Kidney (tissue), 14 donors: ENCODE measurements around the gene WDR70. TPM values are rescaled to one million over a fixed set of nuclear protein-coding genes. Genes with fewer than 3 reads are reported as not detected.

Experiments used
- DNase-seq, 5 donors: peaks; one replicate each; pipeline ENCODE4 v3.0.0-alpha.2; 2013 to 2020
- FAIRE-seq: peaks from 2 replicates; lab custom pipeline; 2012; peaks lifted over from hg19 to GRCh38; lab: Jason Lieb, UNC
- H3K27ac ChIP-seq, 2 donors: one replicate each; pipeline ENCODE4 v1.7.0; 2013; ENCODE audit warnings: low read depth in 2 of 2, low read length in 2 of 2, inconsistent platforms in 1 of 2
- H3K27me3 ChIP-seq: one replicate; pipeline ENCODE4 v1.7.1; 2013; ENCODE audit warnings: low read length, inconsistent platforms; ENCODE audit not compliant: control insufficient read depth, insufficient read depth
- H3K36me3 ChIP-seq, 3 donors: one replicate each; pipeline versions ENCODE4 v1.7.0 to v1.7.1; 2013; ENCODE audit warnings: low read length in 3 of 3, control low read depth in 1 of 3, inconsistent platforms in 1 of 3; ENCODE audit not compliant: insufficient read depth in 3 of 3, control insufficient read depth in 2 of 3
- H3K4me1 ChIP-seq, 3 donors: one replicate each; pipeline versions ENCODE4 v1.7.0 to v1.7.1; 2013; ENCODE audit warnings: low read length in 3 of 3, inconsistent platforms in 1 of 3, low read depth in 1 of 3; ENCODE audit not compliant: control insufficient read depth in 2 of 3, insufficient read depth in 2 of 3
- H3K4me3 ChIP-seq, 3 donors: one replicate each; pipeline versions ENCODE4 v1.7.0 to v1.8.1; 2013; ENCODE audit warnings: low read length in 3 of 3, control low read depth in 1 of 3, inconsistent platforms in 1 of 3
- H3K9ac ChIP-seq, 3 donors: one replicate each; pipeline versions ENCODE4 v1.7.0 to v1.7.1; 2013; ENCODE audit warnings: low read length in 3 of 3, control low read depth in 1 of 3, inconsistent platforms in 1 of 3
- H3K9me3 ChIP-seq, 3 donors: one replicate each; pipeline versions ENCODE4 v1.7.0 to v1.7.1; 2013; ENCODE audit warnings: low read length in 3 of 3, control low read depth in 1 of 3, inconsistent platforms in 1 of 3; ENCODE audit not compliant: control insufficient read depth in 2 of 3, insufficient read depth in 1 of 3
- intact Hi-C: fragments of 100-400 bp; cut with DNase I; formaldehyde crosslinking; loops from one replicate; pipeline ENCODE4 v1.11.1; 2022
- polyA plus RNA-seq: library from polyadenylated mRNA; stranded (reverse); fragments of 350-450 nt; fragmentation: Illumina TruSeq; extraction: RNeasy Lipid Tissue Mini Kit (QIAGEN cat#74804); gene quantifications from one replicate; pipeline ENCODE4 v1.2.3, GENCODE V29; 2014; ENCODE audit warnings: low read depth, low replicate concordance; ENCODE audit not compliant: insufficient read depth
- total RNA-seq: library from RNA; stranded (reverse); fragmentation: NEBNext Ultra II Directional; extraction: Animal tissue kit (Norgen Biotek cat#: 25700); gene quantifications from one replicate; pipeline ENCODE4 v1.2.1, GENCODE V29; 2021
- TF ChIP-seq, protein P1 (sequence below): IDR thresholded peaks from 3 replicates; pipeline ENCODE4 v1.5.1; 2012; ENCODE audit warnings: mild to moderate bottlenecking, moderate library complexity, borderline replicate concordance; ENCODE audit not compliant: insufficient read depth; ENCODE audit errors: extremely low read depth
- donor health status: control.
- donor health status: control.
- donor health status: control.
- donor health status: control.
- donor health status: control.
- donor health status: DM: yes; HTN: yes; CAD: no.
- donor health status: Normal renal cell carcinoma (clear cell type).

Gene WDR70
- total and polyA plus RNA-seq, 2 donors from 2014 or later, result 27.2 to 32.3 TPM

DNA sequence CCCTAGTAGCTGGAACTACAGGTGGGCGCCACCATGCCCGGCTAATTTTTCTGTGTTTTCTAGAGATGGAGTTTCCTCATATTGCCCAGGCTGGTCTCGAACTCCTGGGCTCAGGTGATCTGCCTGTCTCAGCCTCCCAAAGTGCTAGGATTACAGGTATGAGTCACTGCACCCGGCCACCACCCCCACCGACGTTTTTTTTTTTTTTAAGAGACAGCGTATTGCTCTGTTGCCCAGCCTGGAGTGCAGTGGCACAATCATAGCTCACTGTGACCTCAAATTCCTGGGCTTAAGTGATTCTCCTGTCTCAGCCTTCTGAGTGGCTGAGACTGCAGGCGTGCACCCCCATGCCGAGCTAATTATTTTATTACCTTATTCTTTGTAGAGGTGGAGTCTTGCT, 38.2 kb downstream of the WDR70 start:
- H3K4me1 ChIP-seq, result no peaks in the 10 kb centered on the region
- no peak overlapping the region for H3K27ac ChIP-seq
- FAIRE-seq (no peak), DNase-seq (no peak)
- no peaks in the 10 kb centered on the region for H3K9me3 ChIP-seq
- no peaks in the 10 kb centered on the region for H3K27me3 ChIP-seq
- intact Hi-C loops, result no loop called here
- no peak overlapping the region for H3K4me3 ChIP-seq
- H3K9ac ChIP-seq, result no peak overlapping the region
- TF ChIP-seq, protein P1, sequence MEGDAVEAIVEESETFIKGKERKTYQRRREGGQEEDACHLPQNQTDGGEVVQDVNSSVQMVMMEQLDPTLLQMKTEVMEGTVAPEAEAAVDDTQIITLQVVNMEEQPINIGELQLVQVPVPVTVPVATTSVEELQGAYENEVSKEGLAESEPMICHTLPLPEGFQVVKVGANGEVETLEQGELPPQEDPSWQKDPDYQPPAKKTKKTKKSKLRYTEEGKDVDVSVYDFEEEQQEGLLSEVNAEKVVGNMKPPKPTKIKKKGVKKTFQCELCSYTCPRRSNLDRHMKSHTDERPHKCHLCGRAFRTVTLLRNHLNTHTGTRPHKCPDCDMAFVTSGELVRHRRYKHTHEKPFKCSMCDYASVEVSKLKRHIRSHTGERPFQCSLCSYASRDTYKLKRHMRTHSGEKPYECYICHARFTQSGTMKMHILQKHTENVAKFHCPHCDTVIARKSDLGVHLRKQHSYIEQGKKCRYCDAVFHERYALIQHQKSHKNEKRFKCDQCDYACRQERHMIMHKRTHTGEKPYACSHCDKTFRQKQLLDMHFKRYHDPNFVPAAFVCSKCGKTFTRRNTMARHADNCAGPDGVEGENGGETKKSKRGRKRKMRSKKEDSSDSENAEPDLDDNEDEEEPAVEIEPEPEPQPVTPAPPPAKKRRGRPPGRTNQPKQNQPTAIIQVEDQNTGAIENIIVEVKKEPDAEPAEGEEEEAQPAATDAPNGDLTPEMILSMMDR, result no peak
- H3K36me3 ChIP-seq, result peaks cover 0 to 4% (median 0%) of the 10 kb centered on the region in 3 donors

DNA sequence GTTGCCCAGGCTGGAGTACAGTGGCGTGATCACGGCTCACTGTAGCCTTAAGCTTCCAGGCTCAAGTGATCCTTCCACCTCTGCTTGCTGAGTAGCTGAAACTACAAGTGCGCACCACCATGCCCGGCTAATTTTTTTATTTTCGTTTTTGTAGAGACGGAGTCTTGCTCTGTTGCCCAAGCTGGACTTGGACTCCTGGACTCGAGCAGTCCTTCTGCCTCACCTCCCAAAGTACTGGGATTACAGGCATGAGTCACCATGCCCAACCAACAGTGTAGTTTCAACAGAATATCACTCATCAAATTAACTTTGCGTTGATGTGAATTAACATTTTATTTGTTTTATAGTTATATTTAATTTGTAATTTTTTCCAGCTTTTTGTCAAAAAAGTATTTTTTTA, 45.3 kb downstream of the WDR70 start:
- Histone ChIP-seq H3K4me3 (peak overlapping the region in 1 of 3 donors; percentile 20), H3K36me3 (peaks cover 0 to 4% (median 0%) of the 10 kb centered on the region in 3 donors), H3K27me3 (no peaks in the 10 kb centered on the region), H3K27ac (no peak overlapping the region), H3K9me3 (no peaks in the 10 kb centered on the region), H3K9ac (no peak overlapping the region), H3K4me1 (no peaks in the 10 kb centered on the region)
- FAIRE-seq, result peak; percentile 55
- intact Hi-C loops, result no loop called here
- DNase-seq, result no peak
- TF ChIP-seq, protein P1, result no peak

DNA sequence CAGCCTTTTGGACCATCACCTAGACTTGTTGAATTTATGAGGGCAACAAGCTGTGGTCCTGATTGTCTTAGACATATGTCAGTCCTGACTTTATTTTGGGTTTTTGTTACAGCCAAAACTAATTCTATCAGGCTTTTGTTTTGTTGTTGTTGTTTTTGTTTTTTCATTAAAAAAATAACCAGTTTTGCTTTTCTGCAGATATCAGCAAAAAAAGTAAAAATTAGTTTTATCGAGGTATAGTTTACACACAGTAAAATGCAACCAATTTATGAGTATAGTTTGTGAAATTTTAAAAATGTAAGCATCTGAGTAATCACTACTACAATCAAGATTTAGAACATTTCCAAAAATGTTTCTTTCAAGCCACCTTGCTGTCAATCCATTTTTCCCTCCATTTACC, 48.9 kb downstream of the WDR70 start:
- H3K9me3 ChIP-seq, result no peaks in the 10 kb centered on the region
- H3K4me1 ChIP-seq, result no peaks in the 10 kb centered on the region
- H3K9ac ChIP-seq, result no peak overlapping the region
- DNase-seq (no peak), FAIRE-seq (no peak)
- H3K4me3 ChIP-seq, result no peak overlapping the region
- H3K27ac ChIP-seq, result no peak overlapping the region
- no peaks in the 10 kb centered on the region for H3K27me3 ChIP-seq
- intact Hi-C loops, result no loop called here
- TF ChIP-seq, protein P1, result no peak
- H3K36me3 ChIP-seq, result no peaks in the 10 kb centered on the region

DNA sequence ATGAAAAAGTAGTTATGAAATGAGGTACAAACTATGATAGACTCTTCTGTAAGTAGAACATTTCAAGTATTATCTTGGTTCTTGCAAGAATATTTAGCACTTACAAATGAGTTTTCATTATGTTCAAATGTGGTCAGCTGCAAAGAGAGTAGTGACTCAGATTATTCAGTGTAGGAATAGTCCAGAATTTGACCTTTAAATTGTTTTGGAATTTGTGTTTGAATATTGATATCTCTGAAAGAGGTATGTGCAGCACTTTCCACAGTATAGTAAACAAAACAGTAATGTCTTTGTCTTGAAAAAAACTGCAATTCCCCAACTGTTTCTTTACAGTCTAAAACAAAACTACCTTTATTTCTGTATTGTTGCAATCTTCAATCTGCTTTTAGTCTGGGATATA, 56.1 kb downstream of the WDR70 start:
- Histone ChIP-seq H3K4me1 (no peaks in the 10 kb centered on the region), H3K36me3 (no peaks in the 10 kb centered on the region), H3K9ac (no peak overlapping the region), H3K27me3 (no peaks in the 10 kb centered on the region), H3K4me3 (no peak overlapping the region), H3K27ac (no peak overlapping the region), H3K9me3 (no peaks in the 10 kb centered on the region)
- TF ChIP-seq, protein P1, result no peak
- DNase-seq (no peak), FAIRE-seq (peak; percentile 27)
- intact Hi-C loops, result no loop called here
